Measurements from ENCODE around the gene PTPRD.

Gene PTPRD

GRCh38 chr9:8670751-8671150 is 1942.1 kb downstream of the PTPRD start:
- ChIA-PET POLR2A (no interaction called here), CTCF (no interaction called here)
- H3K4me3 ChIP-seq (ENCODE audit: low read depth, low read length) = no peak overlapping the region
- TF ChIP-seq, protein P1, sequence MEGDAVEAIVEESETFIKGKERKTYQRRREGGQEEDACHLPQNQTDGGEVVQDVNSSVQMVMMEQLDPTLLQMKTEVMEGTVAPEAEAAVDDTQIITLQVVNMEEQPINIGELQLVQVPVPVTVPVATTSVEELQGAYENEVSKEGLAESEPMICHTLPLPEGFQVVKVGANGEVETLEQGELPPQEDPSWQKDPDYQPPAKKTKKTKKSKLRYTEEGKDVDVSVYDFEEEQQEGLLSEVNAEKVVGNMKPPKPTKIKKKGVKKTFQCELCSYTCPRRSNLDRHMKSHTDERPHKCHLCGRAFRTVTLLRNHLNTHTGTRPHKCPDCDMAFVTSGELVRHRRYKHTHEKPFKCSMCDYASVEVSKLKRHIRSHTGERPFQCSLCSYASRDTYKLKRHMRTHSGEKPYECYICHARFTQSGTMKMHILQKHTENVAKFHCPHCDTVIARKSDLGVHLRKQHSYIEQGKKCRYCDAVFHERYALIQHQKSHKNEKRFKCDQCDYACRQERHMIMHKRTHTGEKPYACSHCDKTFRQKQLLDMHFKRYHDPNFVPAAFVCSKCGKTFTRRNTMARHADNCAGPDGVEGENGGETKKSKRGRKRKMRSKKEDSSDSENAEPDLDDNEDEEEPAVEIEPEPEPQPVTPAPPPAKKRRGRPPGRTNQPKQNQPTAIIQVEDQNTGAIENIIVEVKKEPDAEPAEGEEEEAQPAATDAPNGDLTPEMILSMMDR (IDR thresholded peaks at IDR 0.05; ENCODE audit: insufficient read depth, low read length, missing control alignments) = no peak
- no peak for DNase-seq (ENCODE audit: low read depth, low spot score)

DNA sequence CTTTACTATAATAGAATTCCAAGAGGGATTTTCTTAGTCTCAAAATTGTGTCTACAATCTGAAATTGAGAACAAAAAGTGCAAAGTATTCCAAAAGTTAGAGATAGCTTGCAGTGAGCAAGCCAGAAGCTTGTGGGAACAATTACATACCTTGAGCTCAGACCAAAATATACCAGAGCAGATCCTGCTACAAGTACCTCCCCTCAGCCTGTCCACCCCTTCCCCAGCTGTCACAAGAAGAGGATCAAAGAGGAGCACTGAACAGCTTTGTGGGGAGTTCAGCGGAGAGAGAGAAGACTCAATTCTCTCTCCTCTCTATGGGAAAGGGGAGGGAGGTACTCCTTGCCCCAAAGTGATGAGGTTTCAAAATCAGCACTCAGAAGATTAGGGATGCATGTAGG is 1944.1 kb downstream of the PTPRD start:
- ChIA-PET POLR2A (no interaction called here), CTCF (no interaction called here)
- TF ChIP-seq, protein P1 (IDR thresholded peaks at IDR 0.05; ENCODE audit: insufficient read depth, low read length, missing control alignments) = no peak
- no peak overlapping the region for H3K4me3 ChIP-seq (ENCODE audit: low read depth, low read length)
- no peak for DNase-seq (ENCODE audit: low read depth, low spot score)

- CTCF ChIA-PET = no interaction called here
- POLR2A ChIA-PET = no interaction called here
- H3K4me3 ChIP-seq (ENCODE audit: low read depth, low read length) = no peak overlapping the region
- TF ChIP-seq, protein P1 (IDR thresholded peaks at IDR 0.05; ENCODE audit: insufficient read depth, low read length, missing control alignments) = no peak
- DNase-seq (ENCODE audit: low read depth, low spot score) = no peak
Measured at GRCh38 chr9:8668231-8668630, 1944.6 kb downstream of the PTPRD start.

- no peak overlapping the region for H3K4me3 ChIP-seq (ENCODE audit: low read depth, low read length)
- TF ChIP-seq, protein P1 (IDR thresholded peaks at IDR 0.05; ENCODE audit: insufficient read depth, low read length, missing control alignments) = no peak
- POLR2A ChIA-PET = no interaction called here
- no peak for DNase-seq (ENCODE audit: low read depth, low spot score)
- CTCF ChIA-PET = no interaction called here
Measured at GRCh38 chr9:8666060-8666459, 1946.7 kb downstream of the PTPRD start.

DNA sequence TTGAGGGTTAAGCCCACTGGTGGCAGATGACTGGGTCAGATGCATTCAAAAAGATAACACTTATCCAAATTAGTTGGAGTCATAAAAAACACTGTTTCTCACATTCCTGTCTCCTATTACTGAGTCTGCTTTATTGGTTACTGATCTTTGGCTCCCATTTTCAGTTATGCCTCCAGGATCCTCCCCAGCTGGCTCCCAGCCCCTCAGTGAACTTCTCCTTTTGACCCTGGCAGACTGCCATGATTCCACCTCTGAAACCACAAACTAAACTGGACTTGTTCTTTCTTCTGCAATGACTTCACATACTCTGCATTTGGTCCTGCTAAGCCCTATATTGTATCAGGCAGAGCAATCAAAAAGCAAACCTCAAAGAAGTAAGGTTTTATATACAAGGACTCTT is 1952.4 kb downstream of the PTPRD start:
- no peak for DNase-seq (ENCODE audit: low read depth, low spot score)
- ChIA-PET CTCF (no interaction called here), POLR2A (no interaction called here)
- no peak overlapping the region for H3K4me3 ChIP-seq (ENCODE audit: low read depth, low read length)
- TF ChIP-seq, protein P1 (IDR thresholded peaks at IDR 0.05; ENCODE audit: insufficient read depth, low read length, missing control alignments) = no peak

GRCh38 chr9:8659108-8659507 is 1953.7 kb downstream of the PTPRD start:
- no peak overlapping the region for H3K4me3 ChIP-seq (ENCODE audit: low read depth, low read length)
- DNase-seq (ENCODE audit: low read depth, low spot score) = no peak
- ChIA-PET CTCF (no interaction called here), POLR2A (no interaction called here)
- TF ChIP-seq, protein P1 (IDR thresholded peaks at IDR 0.05; ENCODE audit: insufficient read depth, low read length, missing control alignments) = no peak

Measured in AG04449 (cell line).